TTC549 (cell line): Measurements from ENCODE around the gene ACER3.
"Not testable (repeated sequence)": the region's sequence is repeated elsewhere in the genome, so short reads cannot be mapped to it uniquely, and the experiment has no call there.

ENCODE experiments used
- FAIRE-seq: peaks from 2 replicates; lab custom pipeline; 2012; peaks lifted over from hg19 to GRCh38; lab: Jason Lieb, UNC

The ACER3 gene

DNA sequence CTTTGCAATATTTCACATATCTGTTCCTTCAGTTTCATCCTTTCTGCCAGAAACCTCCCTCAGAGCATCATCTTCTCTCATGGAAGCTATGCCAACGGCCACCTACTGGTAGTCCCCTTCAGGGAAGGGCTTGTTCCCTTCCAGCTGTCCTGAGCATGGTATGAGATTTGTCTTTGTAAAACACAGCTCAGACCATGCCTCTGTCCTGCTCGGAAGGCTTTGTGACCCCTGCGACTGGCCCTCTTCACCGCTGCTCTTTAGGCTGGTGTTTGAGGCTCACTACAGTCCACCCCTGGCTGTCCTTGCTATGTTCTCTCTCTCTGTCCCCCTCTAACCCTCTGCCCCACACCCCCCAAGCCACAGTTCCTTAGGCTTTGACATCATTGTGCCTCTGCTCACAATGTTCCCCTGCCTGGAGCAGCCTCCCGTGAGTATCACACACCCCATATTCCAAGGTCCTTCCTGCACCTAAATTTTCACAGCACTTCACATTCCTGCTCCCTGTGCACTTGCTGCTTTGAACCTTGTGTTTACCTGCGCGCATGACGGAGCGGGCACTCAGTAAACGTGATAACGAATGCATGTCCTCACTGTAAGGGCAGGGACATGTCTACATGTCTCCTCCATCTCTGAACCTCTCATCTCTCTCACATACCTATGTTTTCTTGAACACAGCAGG is 24.0 kb upstream of the ACER3 start:
- FAIRE-seq, result no peak

DNA sequence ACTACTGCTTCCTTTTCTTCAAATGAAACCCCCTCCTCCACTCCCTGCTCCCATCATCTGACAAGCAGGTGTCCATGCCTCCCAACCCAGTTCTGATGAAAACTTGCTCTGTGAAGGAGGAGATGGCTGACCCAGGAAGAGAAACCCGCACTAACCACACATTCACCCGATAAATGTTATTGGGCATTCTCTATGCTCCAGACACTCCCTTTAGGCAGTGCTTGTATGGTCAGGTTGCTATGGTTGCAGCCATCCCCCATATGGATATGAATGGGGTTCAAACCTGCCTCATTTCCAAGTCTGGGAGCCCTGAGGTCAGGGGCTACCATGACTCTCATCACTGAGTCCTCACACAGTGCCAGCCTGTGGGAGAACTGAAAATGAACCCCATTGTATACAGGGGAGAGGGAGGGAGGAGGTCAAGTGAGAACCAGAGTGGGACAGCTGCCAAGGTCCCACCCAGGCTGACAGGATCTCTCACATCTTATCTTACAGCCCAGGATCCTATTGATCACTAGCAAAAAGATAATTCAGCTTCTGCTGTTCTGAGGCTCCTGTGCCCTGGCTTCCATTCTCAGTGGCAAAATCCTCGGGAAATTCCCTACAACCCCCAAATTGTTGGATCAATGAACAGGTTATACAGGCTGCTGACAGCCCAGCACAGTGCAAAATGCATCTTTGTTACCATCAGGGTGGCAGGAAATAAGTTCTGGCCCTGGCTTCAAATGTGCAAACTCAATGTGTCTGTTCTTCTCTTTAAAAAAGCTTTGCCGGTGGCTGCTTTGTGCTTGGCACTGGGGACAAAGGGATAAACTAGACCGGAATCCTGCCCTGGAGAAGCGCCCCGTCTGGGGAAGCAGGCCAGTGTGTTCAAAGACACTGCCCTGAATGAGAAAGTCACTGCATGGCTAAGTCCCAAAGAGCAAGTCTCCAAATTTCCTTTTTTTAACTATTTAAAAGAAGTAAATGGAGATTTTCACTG is 22.7 kb upstream of the ACER3 start:
- FAIRE-seq, result no peak

DNA sequence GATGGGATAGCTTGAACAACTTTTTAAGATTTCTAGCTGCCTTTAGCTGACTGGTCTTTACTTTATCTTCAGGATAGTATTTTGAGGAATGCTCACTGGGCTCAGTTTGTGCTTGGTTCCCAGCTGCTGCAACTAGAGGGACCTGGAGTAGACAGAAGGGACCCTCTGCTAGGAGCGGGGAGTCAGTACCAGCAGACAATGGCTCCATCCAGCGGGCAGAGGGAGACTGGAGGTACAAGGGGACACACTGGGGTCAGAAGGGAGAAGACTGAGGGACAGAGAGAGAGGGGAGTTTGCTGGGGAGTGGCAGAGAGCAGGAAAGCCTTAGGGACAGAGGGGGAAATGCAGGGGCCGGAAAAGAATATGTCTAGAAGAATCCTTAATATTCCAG is 22.0 kb upstream of the ACER3 start:
- no peak for FAIRE-seq

DNA sequence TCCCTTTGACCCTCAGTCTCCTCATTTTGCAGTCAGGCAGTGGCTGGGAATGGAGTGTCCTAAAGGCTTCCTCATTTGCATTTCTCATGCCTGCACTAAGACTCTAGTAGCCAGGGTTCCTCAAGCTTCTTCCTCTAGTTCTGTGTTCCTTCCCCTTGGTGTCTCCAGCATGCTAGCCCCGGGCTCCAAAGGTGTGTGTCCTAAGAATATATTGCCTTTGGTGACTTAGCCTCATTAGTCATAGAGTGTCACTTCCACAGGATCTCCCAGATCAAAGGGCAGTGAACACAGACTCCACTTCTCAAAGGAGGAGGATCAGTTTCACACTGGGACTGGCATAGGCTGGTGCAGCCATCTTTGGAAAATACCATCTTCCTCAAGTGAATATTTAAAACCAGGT is 21.4 kb upstream of the ACER3 start:
- no peak for FAIRE-seq

DNA sequence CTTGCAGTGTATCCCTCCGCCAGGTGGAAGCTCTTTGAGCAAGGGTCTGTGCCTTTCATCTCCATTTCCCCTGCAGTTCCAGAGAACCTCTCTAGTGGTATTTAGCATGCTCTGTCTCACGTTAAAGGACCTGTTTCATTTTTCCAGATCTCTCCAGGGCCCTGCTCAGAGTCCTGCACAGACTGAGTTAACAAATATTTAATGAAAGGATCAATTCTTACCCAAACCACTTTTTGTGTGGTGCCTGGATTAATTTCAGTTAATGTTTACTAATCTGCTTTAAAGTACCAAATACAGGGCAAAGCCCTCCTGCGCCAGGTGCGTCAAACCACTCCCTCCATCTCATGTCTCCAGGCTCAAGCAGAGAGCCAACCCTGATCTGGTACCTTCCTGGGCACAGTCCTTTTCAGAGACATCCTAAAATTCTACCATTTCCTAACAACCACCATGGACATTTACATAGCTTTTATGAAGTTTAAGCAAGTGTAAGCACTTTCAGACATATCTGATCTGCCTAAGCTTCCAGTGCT is 18.7 kb upstream of the ACER3 start:
- no peak for FAIRE-seq

DNA sequence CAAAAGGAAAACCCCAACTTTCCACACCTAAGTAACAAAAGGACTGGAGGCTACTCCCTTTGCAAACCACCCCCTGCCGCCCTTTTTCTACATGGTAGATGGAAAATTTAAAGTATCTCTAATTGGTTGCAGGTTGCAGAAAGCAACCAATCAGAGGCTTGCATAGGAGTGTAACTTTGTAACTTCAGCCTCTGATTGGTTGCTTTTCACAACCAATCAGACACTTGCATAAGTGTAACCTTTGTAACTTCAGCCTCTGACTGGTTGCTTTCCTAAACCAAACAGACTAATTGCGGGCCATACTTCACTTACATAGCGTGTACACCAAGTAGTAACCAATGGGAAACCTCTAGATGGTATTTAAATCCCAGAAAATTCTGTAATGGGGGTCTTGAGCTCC is 16.8 kb upstream of the ACER3 start:
- no peak for FAIRE-seq

DNA sequence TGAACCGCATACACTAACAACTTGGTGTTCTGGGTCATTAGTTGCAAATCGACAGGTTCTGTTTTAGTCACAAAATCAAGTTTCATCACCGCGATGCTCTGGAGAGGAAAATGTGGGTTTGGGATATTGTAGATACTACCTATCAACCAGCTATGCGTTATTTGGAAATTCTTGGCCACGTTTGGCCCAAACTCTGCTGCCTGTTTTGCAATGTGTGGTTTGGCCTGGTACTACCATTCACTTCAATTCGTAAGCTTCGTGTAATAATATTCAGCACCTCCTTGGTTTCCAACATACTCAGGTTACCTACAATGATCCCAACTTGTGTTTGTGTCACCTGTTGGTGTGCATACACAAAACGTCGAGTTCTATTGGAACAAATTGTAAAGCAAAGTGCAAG is 16.2 kb upstream of the ACER3 start:
- FAIRE-seq, result no peak

DNA sequence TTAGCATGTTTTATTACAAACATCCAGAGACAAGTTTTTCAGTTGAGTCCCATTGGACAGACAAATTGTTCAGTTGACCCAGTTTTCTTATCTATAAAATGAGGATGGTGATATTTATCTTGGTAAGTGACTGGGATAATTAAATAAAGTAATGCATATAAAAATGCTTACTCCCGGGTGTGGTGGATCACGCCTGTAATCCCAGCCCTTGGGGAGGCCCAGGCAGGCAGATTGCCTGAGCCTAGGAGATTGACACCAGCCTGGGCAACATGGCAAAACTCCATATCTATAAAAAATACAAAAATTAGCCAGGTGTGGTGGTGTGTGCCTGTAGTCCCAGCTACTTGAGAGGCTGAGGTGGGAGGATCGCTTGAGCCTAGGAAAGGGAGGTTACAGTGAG is 15.6 kb upstream of the ACER3 start:
- FAIRE-seq, result no peak

DNA sequence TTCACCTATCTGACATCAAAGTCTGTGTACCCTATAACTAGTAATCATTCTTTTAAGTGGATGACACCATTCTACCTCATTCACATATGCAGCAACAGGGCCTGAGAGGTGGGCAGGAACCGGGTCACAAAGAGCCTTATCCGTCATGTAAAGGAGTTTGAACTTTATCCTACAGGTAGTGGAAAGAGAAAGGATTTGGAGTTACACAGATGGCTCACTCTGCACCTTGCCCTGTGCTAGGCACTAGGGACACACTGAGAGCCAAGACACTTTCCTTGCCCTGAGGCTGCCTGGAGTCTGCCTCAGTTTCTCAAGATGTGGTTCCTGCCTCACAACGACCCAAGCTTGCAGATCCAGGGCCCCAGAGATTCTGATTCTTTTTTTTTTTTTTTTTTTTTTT is 14.3 kb upstream of the ACER3 start:
- FAIRE-seq, result no peak

DNA sequence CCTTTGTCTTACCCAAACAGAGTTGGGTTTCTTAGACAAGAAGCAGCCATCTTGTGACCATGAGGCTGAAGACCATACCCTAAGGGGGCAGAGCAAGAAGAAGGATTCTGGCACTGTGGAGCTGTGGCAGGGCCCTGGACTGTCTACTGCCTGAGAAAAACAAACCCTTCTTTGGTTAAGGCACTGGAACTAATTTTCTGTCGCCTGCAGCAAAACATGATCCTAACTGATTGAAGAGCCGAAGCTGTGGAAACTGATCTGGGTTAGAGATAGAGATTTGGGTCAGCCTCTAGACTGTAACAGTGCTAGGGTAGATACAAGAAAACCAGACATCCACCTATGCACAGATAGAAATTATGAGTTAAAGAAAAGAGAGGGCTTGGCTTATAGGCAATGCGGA is 11.3 kb upstream of the ACER3 start:
- FAIRE-seq, result no peak

DNA sequence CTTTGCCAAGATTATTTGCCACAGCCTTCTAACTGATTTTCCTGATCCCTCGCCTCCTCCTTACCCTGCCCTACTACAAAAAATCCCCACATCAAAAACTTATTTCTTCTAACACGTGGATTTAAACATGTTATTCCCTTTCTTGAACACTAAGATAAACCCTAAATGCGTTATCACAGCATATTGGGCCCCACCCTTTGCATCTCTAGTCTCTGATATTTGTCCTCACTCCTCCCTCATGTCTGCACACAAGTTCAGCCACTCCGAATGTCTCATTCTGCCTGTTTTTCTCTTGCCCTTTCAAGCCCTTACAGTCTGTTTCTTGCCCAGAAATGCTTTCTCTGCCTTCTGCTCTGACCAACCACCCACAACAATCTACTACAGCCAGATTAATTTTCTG is 10.6 kb upstream of the ACER3 start:
- no peak for FAIRE-seq

DNA sequence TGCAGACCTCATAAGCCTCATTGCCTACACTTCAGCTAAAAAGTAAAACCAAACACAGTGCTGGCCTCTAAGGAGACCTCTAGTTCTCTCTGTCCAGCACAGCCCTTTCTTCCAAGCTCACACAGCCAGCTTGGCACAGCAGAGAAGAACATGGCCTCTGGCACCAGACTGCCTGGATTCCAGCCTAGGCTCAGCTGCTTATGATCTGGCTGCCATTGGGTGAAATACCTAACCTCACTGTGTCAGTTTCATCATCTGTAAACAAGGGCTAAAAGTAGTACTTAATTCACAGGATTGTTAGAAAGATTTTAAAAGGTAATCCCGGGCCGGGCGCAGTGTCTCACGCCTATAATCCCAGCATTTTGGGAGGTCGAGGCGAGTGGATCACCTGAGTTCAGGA is 9.9 kb upstream of the ACER3 start:
- no peak for FAIRE-seq

DNA sequence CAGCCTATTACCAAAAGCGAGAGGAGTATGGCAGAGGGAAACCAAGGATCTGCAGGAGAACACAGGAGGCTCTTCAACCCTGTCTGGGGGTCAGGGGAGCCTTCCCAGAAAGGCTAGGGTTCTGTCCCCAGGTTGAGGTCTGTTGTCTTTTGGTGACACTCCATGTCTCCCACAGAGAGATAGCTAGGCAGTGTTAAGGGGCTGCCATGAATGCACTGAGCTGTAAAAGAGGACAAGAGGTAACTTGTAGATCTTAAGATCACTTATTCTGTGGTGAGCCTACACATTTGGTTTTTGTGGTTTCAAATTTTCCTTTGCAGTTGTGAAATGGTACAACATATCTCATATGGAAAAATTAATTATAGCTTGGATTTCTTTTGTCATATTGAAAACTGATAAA is 6.0 kb upstream of the ACER3 start:
- FAIRE-seq, result no peak

DNA sequence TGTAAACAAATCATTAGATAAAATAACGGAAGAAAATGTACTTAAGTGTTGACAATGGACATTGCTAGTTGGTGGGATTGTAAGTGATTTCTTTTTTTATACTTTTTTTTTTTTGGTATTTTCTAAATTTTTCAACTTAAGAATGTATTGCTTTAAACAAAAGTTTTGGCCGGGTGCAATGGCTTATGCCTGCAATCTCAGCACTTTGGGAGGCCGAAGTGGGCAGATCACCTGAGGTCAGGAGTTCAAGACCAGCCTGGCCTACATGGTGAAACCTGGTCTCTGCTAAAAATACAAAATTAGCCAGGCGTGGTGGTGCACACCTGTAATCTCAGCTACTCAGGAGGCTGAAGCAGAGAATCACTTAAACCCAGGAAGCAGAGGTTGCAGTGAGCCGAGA is 5.0 kb upstream of the ACER3 start:
- not testable (repeated sequence) for FAIRE-seq

DNA sequence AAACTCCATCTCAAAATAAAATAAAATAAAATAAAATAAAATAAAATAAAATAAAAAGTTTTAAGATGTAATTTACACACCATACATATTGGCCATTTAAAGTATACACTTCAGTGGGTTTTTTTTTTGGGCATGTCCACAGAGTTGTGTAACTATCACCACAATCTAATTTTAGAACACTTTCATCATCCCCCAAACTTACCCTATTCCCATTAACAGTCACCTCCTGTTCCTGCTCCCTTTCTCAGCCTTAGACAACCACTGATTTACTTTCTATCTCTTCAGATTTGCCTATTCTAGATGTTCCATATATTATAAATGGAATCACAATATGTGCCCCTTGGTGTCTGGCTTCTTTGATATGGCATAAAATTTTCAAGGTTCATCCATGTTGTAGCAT is 4.6 kb upstream of the ACER3 start:
- FAIRE-seq, result no peak

DNA sequence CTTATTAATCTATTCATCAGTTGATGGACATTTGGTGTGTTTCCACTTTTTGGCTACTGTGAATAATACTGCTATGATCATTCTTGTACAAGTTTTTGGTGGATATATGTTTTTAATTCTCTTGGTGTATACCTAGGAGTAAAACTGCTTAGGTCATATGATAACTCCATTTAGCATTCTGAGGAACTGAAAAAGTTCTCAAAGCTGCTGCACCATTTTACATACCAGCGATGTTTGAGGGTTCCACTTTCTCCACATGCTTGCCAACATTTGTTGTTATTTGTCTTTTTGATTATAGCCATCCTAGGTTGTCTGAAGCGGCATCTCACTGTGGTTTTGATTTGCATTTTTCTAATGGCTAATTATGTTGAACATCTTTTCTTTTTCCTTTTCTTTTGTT is 4.1 kb upstream of the ACER3 start:
- no peak for FAIRE-seq

DNA sequence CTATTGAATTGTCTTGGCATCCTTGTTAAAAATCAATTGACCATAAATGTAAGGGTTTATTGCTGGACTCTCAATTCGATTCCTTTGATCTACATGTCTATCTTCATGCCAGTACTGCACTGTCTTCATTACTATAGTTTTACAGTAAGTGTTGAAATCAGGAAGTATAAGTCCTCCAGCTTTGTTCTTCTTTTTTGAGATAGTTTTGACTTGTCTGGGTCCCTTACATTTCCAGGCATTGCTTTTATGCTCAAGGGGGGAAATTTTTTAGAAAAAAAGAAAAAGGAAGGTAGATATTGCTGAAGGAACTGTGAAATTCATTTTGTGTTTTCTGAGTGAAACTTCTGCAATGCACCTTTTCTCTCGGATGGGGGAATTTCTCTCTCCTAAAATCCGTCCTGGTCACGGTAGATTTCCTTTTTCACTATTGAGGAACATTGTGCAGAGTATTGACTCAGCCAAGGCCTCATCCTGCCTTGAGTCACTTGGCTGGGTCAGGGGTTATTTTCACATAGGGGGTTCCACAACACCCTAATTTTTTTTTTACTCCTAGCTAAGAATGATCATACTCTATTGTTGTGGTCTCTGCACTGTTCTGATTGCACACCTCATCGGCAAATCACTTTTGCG is 2.8 kb upstream of the ACER3 start:
- FAIRE-seq, result no peak

DNA sequence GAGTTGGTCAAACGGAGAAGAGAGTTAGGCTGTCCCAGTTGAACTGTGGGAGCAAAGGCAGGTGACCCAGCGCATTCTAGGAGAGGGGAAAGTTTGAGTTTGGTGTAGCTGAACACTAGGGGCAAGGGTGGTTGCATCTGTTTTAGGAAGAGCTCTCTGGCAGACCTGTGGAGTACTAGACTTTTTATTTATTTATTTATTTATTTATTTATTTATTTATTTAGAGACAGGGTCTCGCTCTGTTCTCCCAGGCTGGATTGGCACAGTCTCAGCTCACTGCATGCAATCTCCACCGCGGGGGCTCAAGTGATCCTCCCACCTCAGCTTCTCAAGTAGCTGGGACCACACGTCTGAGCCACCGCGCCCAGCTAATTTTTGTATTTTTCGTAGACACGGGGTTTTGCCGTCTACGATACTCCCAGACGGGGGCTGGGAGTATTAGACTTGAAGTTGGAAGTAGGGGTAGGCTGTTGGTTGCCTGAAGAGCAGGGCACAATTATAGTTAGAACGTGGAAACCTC is 950 bp upstream of the ACER3 start:
- FAIRE-seq, result no peak

DNA sequence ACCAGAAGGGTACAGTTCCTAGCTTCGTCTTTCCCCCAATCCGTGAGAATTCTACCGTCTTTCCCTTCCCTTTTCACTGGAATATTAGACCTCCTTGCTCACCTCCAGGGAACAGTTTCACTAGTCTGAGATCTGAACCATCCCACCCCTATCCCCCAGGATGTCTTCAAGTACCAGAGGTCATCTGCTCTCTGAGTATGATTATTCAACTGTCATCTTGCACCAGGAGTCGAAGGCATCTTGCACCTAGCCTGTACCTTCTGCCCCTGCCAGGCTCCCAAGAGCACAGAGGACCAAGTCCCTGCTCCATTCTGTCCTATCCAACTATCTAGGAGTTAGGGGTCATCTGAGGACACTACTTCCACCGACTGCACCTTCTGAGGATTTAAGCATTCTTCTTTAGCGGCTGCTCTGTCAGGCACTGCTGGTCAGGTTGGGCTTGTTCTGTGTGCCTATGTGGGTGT is 804 bp downstream of the ACER3 start:
- no peak for FAIRE-seq

DNA sequence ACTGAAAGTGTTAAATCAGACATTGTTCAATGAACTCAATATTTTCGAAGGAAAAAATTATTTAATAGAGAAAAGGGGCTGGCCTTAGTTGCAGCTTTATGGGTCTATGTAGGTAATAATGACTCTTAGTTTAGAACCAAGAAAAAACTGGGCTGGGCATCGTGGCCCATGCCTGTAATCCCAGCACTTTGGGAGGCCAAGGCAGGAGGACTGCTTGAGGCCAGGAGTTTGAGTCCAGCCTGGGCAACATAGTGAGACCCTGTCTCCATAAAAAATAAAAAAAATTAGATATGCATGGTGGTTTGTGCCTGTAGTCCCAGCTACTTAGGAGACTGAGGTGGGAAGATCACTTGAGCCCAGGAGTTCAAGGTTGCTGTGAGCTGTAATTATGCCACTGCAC is 2.1 kb downstream of the ACER3 start:
- not testable (repeated sequence) for FAIRE-seq

DNA sequence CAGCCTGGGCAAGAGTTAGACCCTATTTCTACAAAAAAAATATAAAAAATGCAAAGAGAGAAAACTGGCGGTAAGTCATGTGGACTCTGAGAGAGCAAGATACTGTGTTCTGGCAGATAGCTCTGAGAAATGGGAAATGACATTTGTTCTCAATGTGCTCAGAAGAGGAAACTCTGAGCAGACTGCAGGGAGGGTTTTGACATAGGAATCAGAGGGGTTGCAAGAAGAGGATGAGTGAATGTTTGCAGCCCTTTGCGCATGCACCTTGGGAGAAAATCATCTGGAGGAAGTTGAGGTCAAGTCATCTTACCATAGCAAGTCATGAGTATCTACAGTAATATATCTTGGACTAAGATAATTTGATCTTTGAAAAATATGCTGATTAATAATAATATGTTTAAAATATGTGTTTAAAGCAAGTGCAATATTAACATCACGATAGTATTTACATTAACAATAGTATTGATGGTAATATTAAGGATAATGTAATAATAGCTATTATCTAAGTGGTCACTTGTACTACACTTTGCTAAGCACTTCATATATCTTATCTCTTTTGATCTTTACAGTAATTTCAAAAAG is 2.6 kb downstream of the ACER3 start:
- FAIRE-seq, result no peak
